Mesenchymal stem cell (in vitro differentiated cells and primary cell): ENCODE data around the gene KLHL22.

Source experiments
- DNase-seq: peaks from one replicate; pipeline ENCODE4 v3.0.0-alpha.2; 2013
- H2AFZ ChIP-seq: one replicate; pipeline ENCODE4 v1.6.1; 2013; ENCODE audit warnings: low read depth, mild to moderate bottlenecking, control low read depth, inconsistent platforms, low read length, moderate library complexity
- H2AK5ac ChIP-seq: 2 replicates; pipeline ENCODE4 v1.6.1; 2013; ENCODE audit warnings: low read length, moderate library complexity, mild to moderate bottlenecking, inconsistent platforms; ENCODE audit not compliant: severe bottlenecking
- H2BK120ac ChIP-seq: one replicate; pipeline ENCODE4 v1.6.1; 2013; ENCODE audit warnings: low read depth, mild to moderate bottlenecking, inconsistent platforms, low read length, moderate library complexity
- H2BK12ac ChIP-seq, 2 experiments: one replicate each; pipeline ENCODE4 v1.6.1; 2013; ENCODE audit warnings: inconsistent platforms in 2 of 2, low read length in 2 of 2, mild to moderate bottlenecking in 2 of 2, moderate library complexity in 2 of 2, control low read depth in 1 of 2
- H2BK15ac ChIP-seq: one replicate; pipeline ENCODE4 v1.6.1; 2013; ENCODE audit warnings: mild to moderate bottlenecking, low read depth, inconsistent platforms; ENCODE audit not compliant: poor library complexity, severe bottlenecking
- H2BK5ac ChIP-seq: 2 replicates; pipeline ENCODE4 v1.6.1; 2013; ENCODE audit warnings: low read depth, mild to moderate bottlenecking, low read length, control low read depth, inconsistent platforms; ENCODE audit not compliant: poor library complexity, severe bottlenecking
- H3K14ac ChIP-seq, 2 experiments: one replicate each; pipeline ENCODE4 v1.6.1; 2013; ENCODE audit warnings: inconsistent platforms in 2 of 2, low read length in 2 of 2, control low read depth in 1 of 2, mild to moderate bottlenecking in 1 of 2, moderate library complexity in 1 of 2
- H3K18ac ChIP-seq, 2 experiments: one replicate each; pipeline ENCODE4 v1.6.1; 2013; ENCODE audit warnings: inconsistent platforms in 2 of 2, low read length in 2 of 2, control low read depth in 1 of 2, low read depth in 1 of 2, mild to moderate bottlenecking in 1 of 2
- H3K23ac ChIP-seq, 2 experiments: one replicate each; pipeline ENCODE4 v1.6.1; 2013; ENCODE audit warnings: inconsistent platforms in 2 of 2, low read length in 2 of 2, mild to moderate bottlenecking in 2 of 2, moderate library complexity in 2 of 2, control low read depth in 1 of 2
- H3K27ac ChIP-seq: 2 replicates; pipeline ENCODE4 v1.5.1; 2013; ENCODE audit warnings: mild to moderate bottlenecking, moderate library complexity, low read length, control low read depth, inconsistent platforms; ENCODE audit not compliant: poor library complexity, severe bottlenecking
- H3K27me3 ChIP-seq, 2 experiments: 2 replicates each; pipeline versions ENCODE4 v1.6.1 to v1.7.0; 2013; ENCODE audit warnings: low read length in 2 of 2, mild to moderate bottlenecking in 2 of 2, moderate library complexity in 2 of 2, control low read depth in 1 of 2, inconsistent platforms in 1 of 2; ENCODE audit not compliant: control insufficient read depth in 1 of 2, insufficient read depth in 1 of 2
- H3K36me3 ChIP-seq, 2 experiments: 2 replicates each; pipeline versions ENCODE4 v1.6.1 to v1.7.0; 2013; ENCODE audit warnings: low read length in 2 of 2, control low read depth in 1 of 2, inconsistent platforms in 1 of 2, low read depth in 1 of 2, mild to moderate bottlenecking in 1 of 2; ENCODE audit not compliant: insufficient read depth in 2 of 2, control insufficient read depth in 1 of 2
- H3K4ac ChIP-seq, 2 experiments: one replicate each; pipeline ENCODE4 v1.6.1; 2013; ENCODE audit warnings: inconsistent platforms in 2 of 2, low read length in 2 of 2, mild to moderate bottlenecking in 2 of 2, moderate library complexity in 2 of 2, control low read depth in 1 of 2, low read depth in 1 of 2
- H3K4me1 ChIP-seq: 2 replicates; pipeline ENCODE4 v1.6.1; 2013; ENCODE audit warnings: low read depth, low read length, control low read depth; ENCODE audit not compliant: control insufficient read depth, insufficient read depth
- H3K4me2 ChIP-seq: 2 replicates; pipeline ENCODE4 v1.6.1; 2013; ENCODE audit warnings: low read length, mild to moderate bottlenecking, inconsistent platforms; ENCODE audit not compliant: poor library complexity, severe bottlenecking
- H3K4me3 ChIP-seq, 2 experiments: 2 replicates each; pipeline versions ENCODE4 v1.5.1 to v1.7.0; 2013; ENCODE audit warnings: low read length in 2 of 2, mild to moderate bottlenecking in 2 of 2, control low read depth in 1 of 2, low read depth in 1 of 2; ENCODE audit not compliant: insufficient read depth in 1 of 2
- H3K79me1 ChIP-seq: replicated peaks from 2 replicates; pipeline ENCODE4 v1.6.1; 2013; ENCODE audit warnings: mild to moderate bottlenecking, control low read depth, low read length, inconsistent platforms; ENCODE audit not compliant: poor library complexity, severe bottlenecking
- H3K9ac ChIP-seq: 2 replicates; pipeline ENCODE4 v1.7.0; 2013; ENCODE audit warnings: mild to moderate bottlenecking, low read length, moderate library complexity
- H3K9me3 ChIP-seq: 2 replicates; pipeline ENCODE4 v1.7.0; 2013; ENCODE audit warnings: mild to moderate bottlenecking, low read length; ENCODE audit not compliant: control insufficient read depth
- H4K8ac ChIP-seq: one replicate; pipeline ENCODE4 v1.6.1; 2013; ENCODE audit warnings: inconsistent platforms, mild to moderate bottlenecking, low read length, moderate library complexity
- H4K91ac ChIP-seq: one replicate; pipeline ENCODE4 v1.6.1; 2013; ENCODE audit warnings: mild to moderate bottlenecking, low read length, inconsistent platforms
- WGBS: methylation state at CpG from one replicate; pipeline ENCODE4 v1.1.7; 2013; ENCODE audit warnings: mixed read lengths; 5-methylcytosine and 5-hydroxymethylcytosine counted together

KLHL22 gene

DNA sequence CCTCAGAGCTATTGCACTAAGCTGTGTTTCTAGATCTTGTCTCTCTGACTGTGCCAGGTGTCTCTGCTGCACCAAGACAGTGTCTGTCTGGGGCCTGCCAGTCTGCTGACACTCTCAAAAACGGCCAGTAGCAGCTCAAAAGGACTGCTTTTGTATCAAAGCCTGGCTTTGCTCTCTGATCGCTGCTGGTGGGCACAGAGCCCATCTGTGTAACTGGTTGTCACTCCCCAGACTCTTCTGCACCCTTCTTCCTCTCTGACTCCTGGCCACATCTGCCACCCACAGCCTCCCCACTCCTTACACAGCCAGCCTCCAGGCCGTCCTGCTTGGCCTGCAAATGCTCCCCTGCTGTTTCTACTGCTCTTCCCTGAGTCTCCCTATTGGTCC lies 38.3 kb upstream of the KLHL22 start:
- Histone ChIP-seq H3K79me1 (peaks cover 5% of the 10 kb centered on the region), H3K4ac (no peak overlapping the region), H2BK5ac (no peak overlapping the region), H2BK15ac (no peak overlapping the region), H3K23ac (no peak overlapping the region), H3K4me1 (peaks cover 56% of the 10 kb centered on the region), H2AFZ (no peak overlapping the region), H3K18ac (peak overlapping the region; percentile 5 to 44), H3K9me3 (no peaks in the 10 kb centered on the region), H3K4me2 (no peak overlapping the region), H3K36me3 (peaks cover 25 to 42% of the 10 kb centered on the region in 2 experiments), H2AK5ac (no peak overlapping the region), H3K27ac (peak overlapping the region; percentile 86), H3K27me3 (no peaks in the 10 kb centered on the region), H4K91ac (peak overlapping the region; percentile 40), H3K14ac (peak overlapping the region in 1 of 2 experiments; percentile 45), H3K9ac (peak overlapping the region; percentile 41), H2BK120ac (no peak overlapping the region), H2BK12ac (no peak overlapping the region), H4K8ac (no peak overlapping the region), H3K4me3 (no peak overlapping the region)
- WGBS: 82% methylated on average over 3 of the region's 3 CpGs
- no peak for DNase-seq

DNA sequence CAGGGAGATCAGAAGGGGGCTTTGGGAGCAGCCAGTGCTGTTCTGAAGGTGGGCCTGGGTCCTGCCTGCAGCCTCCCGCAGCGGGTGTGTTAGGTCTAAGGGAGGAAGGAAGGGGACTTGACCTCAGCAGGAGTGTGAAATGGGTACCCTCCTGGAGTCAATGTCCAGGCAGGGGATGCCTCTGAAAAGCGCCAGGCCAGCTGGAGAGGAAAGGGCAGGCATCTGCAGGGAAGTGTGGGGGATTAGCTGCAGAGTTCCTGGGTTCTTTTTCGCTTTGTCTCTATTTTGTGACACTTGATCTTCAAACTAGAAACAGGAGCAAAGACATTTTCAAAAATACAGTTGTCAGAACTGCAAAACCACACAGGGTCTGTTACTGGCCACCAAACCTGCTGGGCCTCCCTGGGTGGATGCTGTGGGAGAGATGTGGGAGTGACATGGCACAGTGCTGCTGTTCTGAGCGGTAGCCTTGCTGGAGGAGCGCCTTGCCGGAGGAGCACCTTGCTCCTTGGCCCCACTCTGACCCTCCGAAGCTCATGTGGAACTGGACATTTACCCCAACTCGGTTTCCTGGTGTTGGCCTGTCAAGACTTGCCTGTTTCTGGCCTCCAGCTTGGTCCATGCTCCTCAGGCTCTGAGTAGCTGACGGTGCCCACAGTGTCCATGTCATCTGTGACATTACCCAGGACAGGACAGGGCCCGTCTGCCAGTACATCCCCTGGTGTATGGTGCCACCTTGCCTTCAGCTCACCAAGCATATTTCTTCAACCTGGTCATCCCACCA lies 37.7 kb upstream of the KLHL22 start:
- WGBS: 95% methylated on average over 10 of the region's 11 CpGs
- Histone ChIP-seq H3K23ac (peak overlapping the region in 1 of 2 experiments; percentile 17), H2BK15ac (no peak overlapping the region), H2BK120ac (no peak overlapping the region), H3K4ac (peak overlapping the region in 1 of 2 experiments; percentile 34), H3K18ac (peak overlapping the region; percentile 98), H2BK5ac (no peak overlapping the region), H4K8ac (peak overlapping the region; percentile 87), H3K4me2 (no peak overlapping the region), H2AK5ac (no peak overlapping the region), H3K27ac (peak overlapping the region; percentile 86), H3K4me3 (no peak overlapping the region), H3K9ac (peak overlapping the region; percentile 84), H3K79me1 (peaks cover 5% of the 10 kb centered on the region), H3K36me3 (peaks cover 26 to 43% of the 10 kb centered on the region in 2 experiments), H3K27me3 (no peaks in the 10 kb centered on the region), H2BK12ac (peak overlapping the region in 1 of 2 experiments; percentile 43), H3K14ac (peak overlapping the region in 1 of 2 experiments; percentile 48), H3K4me1 (peaks cover 59% of the 10 kb centered on the region), H2AFZ (no peak overlapping the region), H4K91ac (peak overlapping the region; percentile 77), H3K9me3 (no peaks in the 10 kb centered on the region)
- no peak for DNase-seq

DNA sequence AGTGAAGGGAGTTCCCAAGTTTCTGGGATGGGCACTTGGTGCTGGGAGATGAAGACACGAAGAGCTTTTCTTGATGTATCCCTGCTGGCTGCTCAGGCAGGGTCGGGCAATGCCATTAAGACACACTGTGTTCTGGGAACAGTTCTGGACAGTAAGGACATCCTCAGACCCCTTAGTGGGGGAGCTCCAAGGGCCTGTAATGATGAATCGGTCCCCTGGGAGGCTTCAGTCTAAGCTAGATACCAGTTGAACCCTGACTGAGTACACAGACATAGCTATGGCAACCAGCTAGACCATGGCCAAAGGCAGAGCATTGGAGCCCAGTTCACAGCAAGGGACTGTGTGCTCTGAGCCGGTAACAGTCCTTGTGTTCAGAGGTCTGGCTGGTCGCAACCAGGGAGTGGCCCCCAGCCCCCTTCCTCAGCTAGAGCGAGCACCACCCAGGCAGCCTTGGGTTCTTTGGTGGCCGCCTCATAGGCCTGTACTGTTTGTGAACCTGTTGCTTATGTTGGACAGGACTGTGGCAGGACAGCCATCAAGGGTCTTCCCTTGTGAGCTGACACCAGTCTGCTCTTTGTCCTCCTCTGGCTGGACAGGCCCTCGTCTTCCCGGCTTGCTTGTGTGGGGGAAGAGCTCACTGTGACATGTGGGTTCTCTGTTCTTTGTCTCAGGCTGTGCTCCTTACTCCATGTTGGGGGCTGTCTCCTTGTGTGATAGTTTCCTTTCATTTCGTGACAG lies 36.8 kb upstream of the KLHL22 start:
- Histone ChIP-seq H2BK5ac (peak overlapping the region; percentile 33), H4K8ac (peak overlapping the region; percentile 87), H2AK5ac (peak overlapping the region; percentile 94), H3K9ac (peak overlapping the region; percentile 84), H3K18ac (peak overlapping the region; percentile 98), H3K4me3 (peak overlapping the region in 1 of 2 experiments; percentile 10), H3K4ac (peak overlapping the region; percentile 62 to 86), H3K14ac (peak overlapping the region in 1 of 2 experiments; percentile 95), H3K27ac (peak overlapping the region; percentile 86), H2BK12ac (peak overlapping the region; percentile 86 to 95), H3K4me1 (peaks cover 60% of the 10 kb centered on the region), H4K91ac (peak overlapping the region; percentile 94), H2BK15ac (peak overlapping the region; percentile 39), H3K23ac (peak overlapping the region in 1 of 2 experiments; percentile 35), H2AFZ (no peak overlapping the region), H3K27me3 (no peaks in the 10 kb centered on the region), H2BK120ac (peak overlapping the region; percentile 80), H3K4me2 (peak overlapping the region; percentile 32), H3K79me1 (peaks cover 3% of the 10 kb centered on the region), H3K36me3 (peaks cover 23 to 38% of the 10 kb centered on the region in 2 experiments), H3K9me3 (no peaks in the 10 kb centered on the region)
- DNase-seq: no peak
- 73% methylated on average over 10 of the region's 10 CpGs for WGBS
